Measurements from ENCODE around the gene PHF20. TPM values are rescaled to one million over a fixed set of nuclear protein-coding genes. Genes with fewer than 3 reads are reported as not detected.

Gene PHF20
- polyA plus RNA-seq, 1 donor (not counting 4 experiments of a cell fraction or from before 2014, with no cell fraction given) = 31.9 TPM

DNA sequence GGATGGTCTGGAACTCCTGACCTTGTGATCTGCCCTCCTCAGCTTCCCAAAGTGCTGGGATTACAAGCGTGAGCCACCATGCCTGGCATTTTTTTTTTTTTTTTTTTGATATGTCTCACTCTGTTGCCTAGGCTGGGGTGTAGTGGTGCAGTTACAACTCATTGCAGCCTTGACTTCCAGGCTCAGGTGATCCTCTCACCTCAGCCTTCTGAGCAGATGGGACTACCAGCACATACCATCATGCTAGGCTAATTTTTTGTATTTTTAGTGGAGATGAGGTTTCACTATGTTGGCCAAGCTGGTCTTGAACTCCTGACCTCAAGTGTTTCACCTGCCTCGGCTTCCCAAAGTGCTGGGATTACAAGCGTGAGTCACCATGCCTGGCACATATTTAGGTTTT lies 34.3 kb downstream of the PHF20 start:
- TF ChIP-seq, protein P1, sequence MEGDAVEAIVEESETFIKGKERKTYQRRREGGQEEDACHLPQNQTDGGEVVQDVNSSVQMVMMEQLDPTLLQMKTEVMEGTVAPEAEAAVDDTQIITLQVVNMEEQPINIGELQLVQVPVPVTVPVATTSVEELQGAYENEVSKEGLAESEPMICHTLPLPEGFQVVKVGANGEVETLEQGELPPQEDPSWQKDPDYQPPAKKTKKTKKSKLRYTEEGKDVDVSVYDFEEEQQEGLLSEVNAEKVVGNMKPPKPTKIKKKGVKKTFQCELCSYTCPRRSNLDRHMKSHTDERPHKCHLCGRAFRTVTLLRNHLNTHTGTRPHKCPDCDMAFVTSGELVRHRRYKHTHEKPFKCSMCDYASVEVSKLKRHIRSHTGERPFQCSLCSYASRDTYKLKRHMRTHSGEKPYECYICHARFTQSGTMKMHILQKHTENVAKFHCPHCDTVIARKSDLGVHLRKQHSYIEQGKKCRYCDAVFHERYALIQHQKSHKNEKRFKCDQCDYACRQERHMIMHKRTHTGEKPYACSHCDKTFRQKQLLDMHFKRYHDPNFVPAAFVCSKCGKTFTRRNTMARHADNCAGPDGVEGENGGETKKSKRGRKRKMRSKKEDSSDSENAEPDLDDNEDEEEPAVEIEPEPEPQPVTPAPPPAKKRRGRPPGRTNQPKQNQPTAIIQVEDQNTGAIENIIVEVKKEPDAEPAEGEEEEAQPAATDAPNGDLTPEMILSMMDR (optimal IDR thresholded peaks at IDR 0.05 in 1 of 3, IDR thresholded peaks at IDR 0.05 in 1 of 3, conservative IDR thresholded peaks at IDR 0.05 in 1 of 3; ENCODE audit: extremely low read depth in 1 of 3, insufficient read depth in 2 of 3, low read length in 3 of 3) = no peak
- no peak for TF ChIP-seq EZH2 (IDR thresholded peaks at IDR 0.05; ENCODE audit: low read length)

GRCh38 chr20:35807877-35808276 lies 36.1 kb downstream of the PHF20 start:
- FAIRE-seq (no peak), DNase-seq (ENCODE audit: low read depth, low spot score) (no peak)
- Histone ChIP-seq H3K27ac (ENCODE audit: control insufficient read depth, insufficient read depth, low read length) (no peak overlapping the region), H3K4me2 (ENCODE audit: control insufficient read depth, extremely low read depth, insufficient read depth, low read depth, low read length) (no peak overlapping the region), H2AFZ (ENCODE audit: control insufficient read depth, low read length) (no peak overlapping the region), H3K79me2 (ENCODE audit: control insufficient read depth, insufficient read depth, low read length) (peaks cover 9% of the 10 kb centered on the region), H3K9me1 (ENCODE audit: control insufficient read depth, extremely low read depth, insufficient read depth, low read length) (no peaks in the 10 kb centered on the region), H3K4me1 (ENCODE audit: control insufficient read depth, extremely low read depth, insufficient read depth, low read length) (no peaks in the 10 kb centered on the region), H4K20me1 (ENCODE audit: control insufficient read depth, extremely low read depth, insufficient read depth, low read length) (no peaks in the 10 kb centered on the region), H3K9ac (ENCODE audit: control insufficient read depth, extremely low read depth, insufficient read depth, low read length) (no peak overlapping the region), H3K36me3 (ENCODE audit: control insufficient read depth in 2 of 2, extremely low read depth in 1 of 2, insufficient read depth in 2 of 2, low read length in 2 of 2) (peaks cover 2 to 8% of the 10 kb centered on the region in 2 experiments), H3K27me3 (ENCODE audit: control insufficient read depth, extremely low read depth, insufficient read depth, low read length) (no peaks in the 10 kb centered on the region), H3K4me3 (ENCODE audit: control insufficient read depth in 2 of 3, extremely low read depth in 1 of 3, insufficient read depth in 2 of 3, low read depth in 1 of 3, low read length in 3 of 3) (no peak overlapping the region), H3K9me3 (ENCODE audit: control insufficient read depth, low read depth, low read length) (no peaks in the 10 kb centered on the region)
- TF ChIP-seq EZH2 (IDR thresholded peaks at IDR 0.05; ENCODE audit: low read length) = no peak
- TF ChIP-seq, protein P1 (optimal IDR thresholded peaks at IDR 0.05 in 1 of 3, IDR thresholded peaks at IDR 0.05 in 1 of 3, conservative IDR thresholded peaks at IDR 0.05 in 1 of 3; ENCODE audit: extremely low read depth in 1 of 3, insufficient read depth in 2 of 3, low read length in 3 of 3) = no peak
- dilution Hi-C loops (cut with MboI; ENCODE audit: extremely low pct_ligation_motif_present, low sequenced_read_pairs) = no loop called here

More for the DNA sequence above, 34.3 kb downstream of the PHF20 start:
- Histone ChIP-seq H3K9ac (ENCODE audit: control insufficient read depth, extremely low read depth, insufficient read depth, low read length) (no peak overlapping the region), H2AFZ (ENCODE audit: control insufficient read depth, low read length) (no peak overlapping the region), H3K27ac (ENCODE audit: control insufficient read depth, insufficient read depth, low read length) (no peak overlapping the region), H3K79me2 (ENCODE audit: control insufficient read depth, insufficient read depth, low read length) (peaks cover 9% of the 10 kb centered on the region), H3K4me3 (ENCODE audit: control insufficient read depth in 2 of 3, extremely low read depth in 1 of 3, insufficient read depth in 2 of 3, low read depth in 1 of 3, low read length in 3 of 3) (no peak overlapping the region), H3K4me2 (ENCODE audit: control insufficient read depth, extremely low read depth, insufficient read depth, low read depth, low read length) (no peak overlapping the region), H3K9me3 (ENCODE audit: control insufficient read depth, low read depth, low read length) (no peaks in the 10 kb centered on the region), H4K20me1 (ENCODE audit: control insufficient read depth, extremely low read depth, insufficient read depth, low read length) (no peaks in the 10 kb centered on the region), H3K27me3 (ENCODE audit: control insufficient read depth, extremely low read depth, insufficient read depth, low read length) (no peaks in the 10 kb centered on the region), H3K4me1 (ENCODE audit: control insufficient read depth, extremely low read depth, insufficient read depth, low read length) (no peaks in the 10 kb centered on the region), H3K36me3 (ENCODE audit: control insufficient read depth in 2 of 2, extremely low read depth in 1 of 2, insufficient read depth in 2 of 2, low read length in 2 of 2) (peaks cover 7 to 13% of the 10 kb centered on the region in 2 experiments), H3K9me1 (ENCODE audit: control insufficient read depth, extremely low read depth, insufficient read depth, low read length) (no peaks in the 10 kb centered on the region)
- FAIRE-seq = no peak
- dilution Hi-C loops (cut with MboI; ENCODE audit: extremely low pct_ligation_motif_present, low sequenced_read_pairs) = no loop called here
- DNase-seq (ENCODE audit: low read depth, low spot score) = no peak
